Measurements from ENCODE around the gene PERM1.

PERM1 gene

DNA sequence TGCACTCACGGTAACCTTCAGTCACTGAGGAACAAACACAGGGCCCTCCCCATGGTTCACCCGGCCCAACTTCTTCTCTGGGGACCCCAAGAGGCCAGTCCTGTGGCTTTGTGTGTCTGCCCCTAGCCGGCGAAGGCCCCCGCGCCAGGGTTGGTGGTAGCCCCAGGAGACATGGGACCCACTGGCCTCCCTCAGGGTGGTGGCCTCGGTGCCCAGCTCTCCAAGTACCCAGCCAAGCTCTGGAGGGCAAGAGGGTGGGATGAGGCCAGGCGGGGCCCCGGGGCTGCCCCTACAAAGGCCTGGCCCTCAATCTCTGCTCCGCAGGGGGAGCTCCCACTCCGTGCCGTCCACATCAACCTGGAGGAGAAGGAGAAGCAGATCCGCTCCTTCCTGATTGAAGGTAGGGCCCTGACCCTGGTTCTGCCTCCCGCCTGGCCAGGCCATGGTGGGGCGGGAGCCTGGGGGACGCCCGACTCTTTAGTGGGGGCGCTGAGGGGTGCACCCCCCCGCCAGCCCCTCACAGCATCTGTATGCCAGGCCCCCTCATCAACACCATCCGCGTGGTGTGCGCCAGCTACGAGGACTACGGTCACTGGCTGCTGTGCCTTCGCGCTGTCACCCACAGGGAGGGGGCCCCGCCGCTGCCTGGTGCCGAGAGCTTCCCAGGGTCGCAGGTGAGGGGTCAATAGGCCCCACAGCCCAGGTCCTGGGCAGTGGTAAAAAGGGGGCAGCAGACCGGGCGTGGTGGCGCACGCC is 10.0 kb downstream of the PERM1 start:
- no peak for ATAC-seq (ENCODE audit: low read depth)
- H3K4me1 Mint-ChIP-seq: peaks cover 3% of the 10 kb centered on the region
- peaks cover 23% of the 10 kb centered on the region for H3K27me3 Mint-ChIP-seq

GRCh38 chr1:970973-971730 is 10.7 kb downstream of the PERM1 start:
- Mint-ChIP-seq H3K9me3 (no peaks in the 10 kb centered on the region), H3K36me3 (no peaks in the 10 kb centered on the region), H3K4me3 (no peak overlapping the region), H3K27me3 (peaks cover 23% of the 10 kb centered on the region), H3K27ac (no peak overlapping the region), H3K4me1 (peaks cover 3% of the 10 kb centered on the region)
- ATAC-seq (ENCODE audit: low read depth) (no peak), DNase-seq (ENCODE audit: low spot score in 2 of 2) (no peak)

More for the DNA sequence above, 10.0 kb downstream of the PERM1 start:
- H3K9me3 Mint-ChIP-seq: no peaks in the 10 kb centered on the region
- no peak overlapping the region for H3K27ac Mint-ChIP-seq
- no peak for DNase-seq (ENCODE audit: low spot score in 2 of 2)
- H3K4me3 Mint-ChIP-seq: no peak overlapping the region
- H3K36me3 Mint-ChIP-seq: no peaks in the 10 kb centered on the region

DNA sequence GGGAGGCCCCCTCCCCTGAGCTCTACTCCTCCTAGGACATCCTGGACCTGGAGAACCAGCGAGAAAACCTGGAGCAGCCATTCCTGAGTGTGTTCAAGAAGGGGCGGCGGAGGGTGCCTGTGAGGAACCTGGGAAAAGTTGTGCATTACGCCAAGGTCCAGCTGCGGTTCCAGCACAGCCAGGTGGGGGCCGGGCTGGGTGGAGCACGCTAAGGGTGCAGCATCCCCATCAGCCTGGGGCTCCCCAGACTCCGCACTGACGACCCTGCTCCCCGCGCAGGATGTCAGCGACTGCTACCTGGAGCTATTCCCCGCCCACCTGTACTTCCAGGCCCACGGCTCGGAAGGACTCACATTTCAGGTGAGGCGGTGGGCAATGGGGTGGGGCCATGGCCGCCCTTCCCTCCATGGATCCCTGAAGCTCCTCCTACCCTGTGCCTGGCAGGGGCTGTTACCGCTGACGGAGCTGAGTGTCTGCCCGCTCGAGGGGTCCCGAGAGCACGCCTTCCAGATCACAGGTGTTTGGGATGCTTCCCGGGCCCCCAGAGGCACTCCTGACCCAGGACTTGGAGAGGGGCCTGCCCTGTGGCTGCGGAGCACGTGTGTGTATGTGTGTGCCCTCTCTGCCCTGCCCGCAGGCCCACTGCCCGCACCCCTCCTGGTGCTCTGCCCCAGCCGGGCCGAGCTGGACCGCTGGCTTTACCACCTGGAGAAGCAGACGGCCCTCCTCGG is 11.5 kb downstream of the PERM1 start:
- Mint-ChIP-seq H3K27ac (no peak overlapping the region), H3K9me3 (no peaks in the 10 kb centered on the region), H3K4me1 (peaks cover 3% of the 10 kb centered on the region), H3K27me3 (peaks cover 19% of the 10 kb centered on the region), H3K36me3 (no peaks in the 10 kb centered on the region), H3K4me3 (no peak overlapping the region)
- ATAC-seq (ENCODE audit: low read depth) (no peak), DNase-seq (ENCODE audit: low spot score in 2 of 2) (no peak)

DNA sequence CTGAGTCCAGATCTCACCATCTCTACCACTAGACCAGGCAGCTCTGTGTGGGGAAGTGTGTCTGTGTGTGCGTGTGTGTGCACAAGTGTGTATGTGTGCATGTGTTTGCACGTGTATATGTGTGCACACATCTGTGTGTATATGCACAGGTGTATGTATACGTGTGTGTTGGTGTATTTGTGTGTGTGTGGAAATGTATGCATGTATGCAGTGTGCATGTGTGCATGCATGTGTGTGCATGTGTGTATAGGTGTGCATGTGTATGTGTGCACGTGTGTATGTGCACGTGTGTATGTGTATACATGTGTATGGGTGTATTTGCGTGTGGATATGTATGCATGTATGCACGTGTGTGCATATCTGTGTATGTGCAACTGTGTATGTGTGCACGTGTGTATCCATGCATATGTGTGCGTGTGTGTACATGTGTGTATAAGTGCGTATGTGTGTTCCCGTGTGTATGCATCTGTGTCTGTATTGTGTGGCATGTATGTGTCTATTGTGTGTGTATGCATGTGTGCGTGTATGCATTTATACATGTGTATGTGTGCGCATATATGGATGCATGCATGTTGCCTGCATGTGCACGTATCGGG is 12.5 kb downstream of the PERM1 start:
- H3K27ac Mint-ChIP-seq: no peak overlapping the region
- ATAC-seq (ENCODE audit: low read depth) (no peak), DNase-seq (ENCODE audit: low spot score in 2 of 2) (no peak)
- peaks cover 1% of the 10 kb centered on the region for H3K36me3 Mint-ChIP-seq
- no peak overlapping the region for H3K4me3 Mint-ChIP-seq
- H3K9me3 Mint-ChIP-seq: no peaks in the 10 kb centered on the region
- H3K4me1 Mint-ChIP-seq: peaks cover 3% of the 10 kb centered on the region
- H3K27me3 Mint-ChIP-seq: peaks cover 14% of the 10 kb centered on the region

GRCh38 chr1:967466-968343 is 14.2 kb downstream of the PERM1 start:
- H3K36me3 Mint-ChIP-seq: peaks cover 1% of the 10 kb centered on the region
- peak overlapping the region; percentile 37 for H3K4me3 Mint-ChIP-seq
- ATAC-seq (ENCODE audit: low read depth) (no peak), DNase-seq (ENCODE audit: low spot score in 2 of 2) (no peak)
- H3K9me3 Mint-ChIP-seq: no peaks in the 10 kb centered on the region
- no peak overlapping the region for H3K27ac Mint-ChIP-seq
- H3K27me3 Mint-ChIP-seq: peaks cover 11% of the 10 kb centered on the region
- peaks cover 3% of the 10 kb centered on the region for H3K4me1 Mint-ChIP-seq

DNA sequence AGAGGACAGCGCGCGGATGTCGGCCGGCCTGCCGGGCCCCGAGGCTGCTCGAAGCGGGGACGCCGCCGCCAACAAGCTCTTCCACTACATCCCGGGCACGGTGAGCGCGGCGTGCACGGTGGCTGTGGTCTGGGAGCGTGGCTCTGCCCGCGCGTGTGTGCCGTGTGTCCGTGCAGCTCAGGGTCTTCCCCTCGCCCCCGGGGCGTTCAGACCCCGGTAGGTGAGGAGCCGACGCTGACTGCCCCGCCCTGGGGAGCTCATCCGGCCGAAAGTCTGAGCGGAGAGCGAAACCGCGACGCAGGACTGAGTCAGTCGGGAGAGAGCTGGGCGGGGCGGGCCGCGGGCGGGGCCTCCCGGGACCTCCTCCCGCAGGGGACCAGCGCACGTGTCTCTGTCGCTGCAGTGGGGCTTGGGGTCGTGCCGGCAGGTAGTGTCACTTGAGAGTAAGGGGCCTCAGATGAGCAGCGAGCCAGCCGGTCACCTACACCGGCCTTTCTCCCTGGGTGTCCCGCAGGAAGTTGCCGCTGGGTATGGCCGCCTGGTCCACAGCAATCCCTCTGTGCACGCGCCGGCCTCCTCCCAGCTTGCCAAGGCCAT is 15.1 kb downstream of the PERM1 start:
- Mint-ChIP-seq H3K27me3 (peaks cover 11% of the 10 kb centered on the region), H3K9me3 (no peaks in the 10 kb centered on the region), H3K27ac (no peak overlapping the region), H3K4me1 (peaks cover 6% of the 10 kb centered on the region), H3K4me3 (peak overlapping the region; percentile 77), H3K36me3 (peaks cover 1% of the 10 kb centered on the region)
- ATAC-seq (ENCODE audit: low read depth) (peak; percentile 81), DNase-seq (ENCODE audit: low spot score in 2 of 2) (peak in 1 of 2 donors; percentile 44)

GRCh38 chr1:966135-966703 is 15.7 kb downstream of the PERM1 start, which contains the start of gene PLEKHN1:
Gene PLEKHN1 (plus strand): TSS chr1:966482. CDS start chr1:966532, 50 bp downstream.
- Mint-ChIP-seq H3K27me3 (peaks cover 11% of the 10 kb centered on the region), H3K9me3 (no peaks in the 10 kb centered on the region), H3K36me3 (peaks cover 1% of the 10 kb centered on the region), H3K4me3 (peak within 1 kb of the TSS; percentile 77), H3K4me1 (peaks cover 6% of the 10 kb centered on the region), H3K27ac (no peak within 1 kb of the TSS)
- ATAC-seq (ENCODE audit: low read depth) (peak; percentile 54), DNase-seq (ENCODE audit: low spot score in 2 of 2) (no peak)

- peaks cover 1% of the 10 kb centered on the region for H3K36me3 Mint-ChIP-seq
- H3K4me3 Mint-ChIP-seq: peak overlapping the region; percentile 60
- H3K27ac Mint-ChIP-seq: no peak overlapping the region
- peaks cover 11% of the 10 kb centered on the region for H3K27me3 Mint-ChIP-seq
- no peaks in the 10 kb centered on the region for H3K9me3 Mint-ChIP-seq
- ATAC-seq (ENCODE audit: low read depth): no peak
- H3K4me1 Mint-ChIP-seq: peaks cover 6% of the 10 kb centered on the region
- no peak for DNase-seq (ENCODE audit: low spot score in 2 of 2)
Observed at GRCh38 chr1:965526-966134, 16.3 kb downstream of the PERM1 start.

GRCh38 chr1:964691-965525 is 17.0 kb downstream of the PERM1 start:
- Mint-ChIP-seq H3K27ac (no peak overlapping the region), H3K4me3 (peak overlapping the region; percentile 25), H3K36me3 (peaks cover 1% of the 10 kb centered on the region), H3K9me3 (no peaks in the 10 kb centered on the region), H3K27me3 (peaks cover 11% of the 10 kb centered on the region), H3K4me1 (peaks cover 6% of the 10 kb centered on the region)
- ATAC-seq (ENCODE audit: low read depth) (no peak), DNase-seq (ENCODE audit: low spot score in 2 of 2) (no peak)

DNA sequence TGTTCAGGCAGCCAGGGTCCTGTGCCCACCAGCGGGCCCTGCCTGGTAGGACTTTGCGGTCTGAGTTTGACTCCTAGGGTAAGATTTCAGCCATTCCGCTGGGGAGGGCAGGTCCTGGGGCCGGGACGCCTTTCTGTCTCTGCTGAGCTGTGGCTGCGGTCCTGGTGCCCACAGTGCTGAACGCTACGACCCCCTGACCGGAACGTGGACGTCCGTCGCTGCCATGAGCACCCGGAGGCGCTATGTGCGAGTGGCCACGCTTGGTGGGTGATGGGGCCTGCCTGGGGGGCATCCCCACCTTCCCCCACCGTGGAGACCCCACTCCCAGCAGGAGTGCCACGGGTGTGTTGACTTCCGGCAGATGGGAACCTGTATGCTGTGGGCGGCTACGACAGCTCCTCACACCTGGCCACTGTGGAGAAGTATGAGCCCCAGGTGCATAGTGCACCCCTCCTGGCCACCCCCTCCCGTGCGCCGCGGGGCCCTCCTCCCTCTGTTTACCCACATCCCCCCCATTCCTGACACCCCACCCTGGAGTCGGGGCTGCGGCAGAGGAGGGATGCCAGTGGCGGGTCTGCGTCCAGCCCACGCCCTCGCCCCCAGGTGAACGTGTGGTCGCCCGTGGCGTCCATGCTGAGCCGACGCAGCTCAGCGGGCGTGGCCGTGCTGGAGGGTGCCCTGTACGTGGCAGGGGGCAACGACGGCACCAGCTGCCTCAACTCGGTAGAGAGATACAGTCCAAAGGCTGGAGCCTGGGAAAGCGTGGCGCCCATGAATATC is 18.0 kb downstream of the PERM1 start:
- Mint-ChIP-seq H3K4me3 (no peak overlapping the region), H3K27me3 (peaks cover 4% of the 10 kb centered on the region), H3K9me3 (no peaks in the 10 kb centered on the region), H3K27ac (no peak overlapping the region), H3K36me3 (peaks cover 1% of the 10 kb centered on the region), H3K4me1 (peaks cover 6% of the 10 kb centered on the region)
- DNase-seq (ENCODE audit: low spot score in 2 of 2): no peak
- ATAC-seq (ENCODE audit: low read depth): no peak

GRCh38 chr1:963301-963651 is 18.6 kb downstream of the PERM1 start:
- Mint-ChIP-seq H3K4me3 (no peak overlapping the region), H3K27ac (no peak overlapping the region), H3K36me3 (peaks cover 3% of the 10 kb centered on the region), H3K27me3 (peaks cover under 1% of the 10 kb centered on the region), H3K4me1 (peaks cover 5% of the 10 kb centered on the region), H3K9me3 (no peaks in the 10 kb centered on the region)
- ATAC-seq (ENCODE audit: low read depth) (no peak), DNase-seq (ENCODE audit: low spot score in 2 of 2) (no peak)
